GM12891 (cell line): ENCODE data around the gene PPP4R4.

Experiments used
- PAX5 ChIP-seq: IDR thresholded peaks from 2 replicates; pipeline ENCODE4 v1.6.1; 2011; ENCODE audit warnings: low read length, moderate library complexity, mild to moderate bottlenecking; ENCODE audit not compliant: insufficient read depth, severe bottlenecking
- POLR2A ChIP-seq: IDR thresholded peaks from 2 replicates; pipeline ENCODE4 v1.6.1; 2011; ENCODE audit warnings: low read depth, low read length, control low read depth
- POLR2AphosphoS5 ChIP-seq: IDR thresholded peaks from 2 replicates; pipeline ENCODE4 v1.6.1; 2011; ENCODE audit warnings: low read depth, low read length, control low read depth
- SPI1 ChIP-seq: IDR thresholded peaks from 2 replicates; pipeline ENCODE4 v1.6.1; 2011; ENCODE audit warnings: low read depth, low read length, control low read depth
- TAF1 ChIP-seq: IDR thresholded peaks from 2 replicates; pipeline ENCODE4 v1.6.1; 2011; ENCODE audit warnings: low read depth, low read length, control low read depth

DNA sequence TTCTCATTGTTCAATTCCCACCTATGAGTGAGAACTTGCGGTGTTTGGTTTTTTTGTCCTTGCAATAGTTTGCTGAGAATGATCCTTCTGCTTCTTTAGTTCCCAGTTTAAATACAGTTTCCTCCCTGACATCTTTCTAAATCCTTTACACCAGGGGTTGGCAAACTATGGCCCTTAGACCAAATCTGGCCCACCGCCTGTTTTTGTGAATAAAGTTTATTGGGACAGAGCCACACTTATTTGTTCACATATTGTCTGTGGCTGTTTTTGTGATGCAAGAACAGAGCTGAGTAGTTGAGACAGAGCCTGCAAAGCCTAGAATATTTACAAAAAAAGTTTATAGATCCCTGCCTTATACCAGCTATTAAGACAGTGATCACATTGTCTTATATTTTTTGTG, 65.3 kb downstream of the PPP4R4 start:
- no peak for TF ChIP-seq POLR2A
- TF ChIP-seq PAX5 = no peak
- no peak for TF ChIP-seq SPI1
- no peak for TF ChIP-seq POLR2AphosphoS5
- TF ChIP-seq TAF1 = no peak
